LNCAP (cell line): ENCODE results near the gene TIPARP.

Experiments
- TF ChIP-seq, protein P1 (sequence below): fragments of 450-650 bp; IDR thresholded peaks from 2 replicates; pipeline ENCODE4 v1.5.1; 2017; ENCODE audit warnings: mild to moderate bottlenecking

Gene TIPARP

DNA sequence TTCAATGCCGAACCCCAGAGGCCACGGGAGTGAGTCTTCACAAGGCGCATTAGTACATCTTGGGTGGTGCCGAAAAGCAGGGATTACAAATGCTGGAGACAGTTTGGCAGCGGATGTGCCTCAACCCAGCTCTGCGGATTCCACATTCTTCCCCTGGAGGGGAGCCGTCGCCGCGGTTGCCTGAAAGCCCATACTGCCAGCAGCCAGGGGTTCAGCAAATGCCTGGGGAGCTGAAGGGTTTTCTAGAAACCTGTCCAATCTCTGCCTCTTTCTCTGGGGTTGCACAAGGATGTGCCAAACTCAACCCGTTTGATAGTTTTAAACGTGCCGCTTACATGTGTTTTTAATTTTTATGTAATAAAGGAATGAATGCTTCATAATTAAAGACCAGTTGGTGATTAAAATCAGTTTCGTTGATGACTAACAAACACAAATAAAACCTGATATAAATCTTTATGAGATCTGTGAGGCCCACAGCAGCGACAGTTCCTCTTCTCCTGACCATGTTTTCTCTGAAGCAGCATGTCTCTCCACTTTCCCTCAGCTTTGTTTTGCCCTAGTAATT, 77.2 kb downstream of the TIPARP start:
- TF ChIP-seq, protein P1, sequence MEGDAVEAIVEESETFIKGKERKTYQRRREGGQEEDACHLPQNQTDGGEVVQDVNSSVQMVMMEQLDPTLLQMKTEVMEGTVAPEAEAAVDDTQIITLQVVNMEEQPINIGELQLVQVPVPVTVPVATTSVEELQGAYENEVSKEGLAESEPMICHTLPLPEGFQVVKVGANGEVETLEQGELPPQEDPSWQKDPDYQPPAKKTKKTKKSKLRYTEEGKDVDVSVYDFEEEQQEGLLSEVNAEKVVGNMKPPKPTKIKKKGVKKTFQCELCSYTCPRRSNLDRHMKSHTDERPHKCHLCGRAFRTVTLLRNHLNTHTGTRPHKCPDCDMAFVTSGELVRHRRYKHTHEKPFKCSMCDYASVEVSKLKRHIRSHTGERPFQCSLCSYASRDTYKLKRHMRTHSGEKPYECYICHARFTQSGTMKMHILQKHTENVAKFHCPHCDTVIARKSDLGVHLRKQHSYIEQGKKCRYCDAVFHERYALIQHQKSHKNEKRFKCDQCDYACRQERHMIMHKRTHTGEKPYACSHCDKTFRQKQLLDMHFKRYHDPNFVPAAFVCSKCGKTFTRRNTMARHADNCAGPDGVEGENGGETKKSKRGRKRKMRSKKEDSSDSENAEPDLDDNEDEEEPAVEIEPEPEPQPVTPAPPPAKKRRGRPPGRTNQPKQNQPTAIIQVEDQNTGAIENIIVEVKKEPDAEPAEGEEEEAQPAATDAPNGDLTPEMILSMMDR: no peak
